GM23338 (cell line): Measurements from ENCODE around the gene SPTLC2. TPM values are rescaled to one million over a fixed set of nuclear protein-coding genes. Genes with fewer than 3 reads are reported as not detected.

Source experiments
- ATAC-seq: fragments of 200-7000 bp; cut with Tn5 transposase; 3 replicates; pipeline ENCODE4 v1.9.1; 2020
- DNase-seq: peaks from one replicate; pipeline ENCODE4 v3.0.0-alpha.2; 2015; ENCODE audit warnings: low spot score
- H2AFZ ChIP-seq: fragments of 200-600 bp; sonication (generic); 2 replicates; pipeline ENCODE4 v1.8.0; 2016; ENCODE audit warnings: antibody characterized with exemption, mild to moderate bottlenecking, moderate library complexity
- H3F3A ChIP-seq: fragments of 200-600 bp; sonication (generic); replicated peaks from 2 replicates; pipeline ENCODE4 v1.8.0; 2017; ENCODE audit warnings: antibody characterized with exemption, mixed run types, low read depth
- H3K27ac ChIP-seq: fragments of 200-600 bp; sonication (generic); 2 replicates; pipeline ENCODE4 v1.6.1; 2016; ENCODE audit warnings: low read depth
- H3K27me3 ChIP-seq: fragments of 200-600 bp; sonication (generic); 2 replicates; pipeline ENCODE4 v1.8.0; 2016; ENCODE audit warnings: mild to moderate bottlenecking, mixed run types, moderate library complexity; ENCODE audit not compliant: insufficient read depth
- H3K36me3 ChIP-seq: fragments of 200-600 bp; sonication (generic); 2 replicates; pipeline ENCODE4 v1.8.0; 2016; ENCODE audit warnings: mild to moderate bottlenecking; ENCODE audit not compliant: insufficient read depth
- H3K4me1 ChIP-seq: fragments of 200-600 bp; sonication (generic); 2 replicates; pipeline ENCODE4 v1.8.0; 2016; ENCODE audit warnings: mild to moderate bottlenecking, moderate library complexity; ENCODE audit not compliant: insufficient read depth
- H3K4me2 ChIP-seq: fragments of 200-600 bp; sonication (generic); 2 replicates; pipeline ENCODE4 v1.7.1; 2017; ENCODE audit warnings: mixed run types
- H3K4me3 ChIP-seq: fragments of 200-600 bp; sonication (generic); 2 replicates; pipeline ENCODE4 v1.6.1; 2016; ENCODE audit warnings: mixed run types
- H3K79me2 ChIP-seq: fragments of 200-600 bp; sonication (generic); replicated peaks from 2 replicates; pipeline ENCODE4 v1.8.0; 2017; ENCODE audit warnings: mild to moderate bottlenecking; ENCODE audit not compliant: insufficient read depth
- H3K9me2 ChIP-seq: fragments of 200-600 bp; sonication (generic); 2 replicates; pipeline ENCODE4 v1.8.0; 2017; ENCODE audit not compliant: insufficient read depth
- H4K20me1 ChIP-seq: fragments of 200-600 bp; sonication (generic); replicated peaks from 2 replicates; pipeline ENCODE4 v1.8.0; 2017; ENCODE audit warnings: mild to moderate bottlenecking; ENCODE audit not compliant: insufficient read depth
- H3K27ac Mint-ChIP-seq: 2 replicates; pipeline ENCODE4 v1.8.0; 2020; ENCODE audit warnings: inconsistent platforms, mild to moderate bottlenecking, moderate library complexity, mixed read lengths
- H3K27me3 Mint-ChIP-seq: 3 replicates; pipeline ENCODE4 v1.8.0; 2022; ENCODE audit warnings: low read depth, mild to moderate bottlenecking, moderate library complexity, mixed read lengths, inconsistent platforms; ENCODE audit not compliant: insufficient read depth, poor library complexity
- H3K36me3 Mint-ChIP-seq: 3 replicates; pipeline ENCODE4 v1.8.0; 2021; ENCODE audit warnings: low read depth, mild to moderate bottlenecking, inconsistent platforms, moderate library complexity, mixed read lengths
- H3K4me1 Mint-ChIP-seq: 3 replicates; pipeline ENCODE4 v1.8.0; 2020; ENCODE audit warnings: mild to moderate bottlenecking, inconsistent platforms, mixed read lengths
- H3K4me3 Mint-ChIP-seq: 3 replicates; pipeline ENCODE4 v1.8.0; 2021; ENCODE audit warnings: moderate library complexity, mild to moderate bottlenecking, inconsistent platforms, mixed read lengths
- H3K9me3 Mint-ChIP-seq: 3 replicates; pipeline ENCODE4 v1.8.0; 2020; ENCODE audit warnings: moderate library complexity, mild to moderate bottlenecking, inconsistent platforms, mixed read lengths
- CREB1 ChIP-seq: fragments of 250-450 bp; sonication (Bioruptor Pico); IDR thresholded peaks from 2 replicates; pipeline ENCODE4 v1.5.0; 2020; ENCODE audit warnings: low read depth, mild to moderate bottlenecking, moderate library complexity
- EZH2 ChIP-seq: fragments of 200-600 bp; sonication (generic); IDR thresholded peaks from one replicate; pipeline ENCODE4 v1.8.0; 2017; ENCODE audit warnings: antibody characterized with exemption, mild to moderate bottlenecking, low read depth; ENCODE audit not compliant: unreplicated experiment
- EZH2phosphoT487 ChIP-seq: fragments of 200-600 bp; sonication (generic); IDR thresholded peaks from one replicate; pipeline ENCODE4 v1.8.1; 2018; ENCODE audit warnings: antibody characterized with exemption; ENCODE audit not compliant: unreplicated experiment
- JUNB ChIP-seq: IDR thresholded peaks from one replicate; pipeline ENCODE4 v1.6.1; 2016; ENCODE audit warnings: antibody characterized with exemption; ENCODE audit not compliant: unreplicated experiment
- NANOG ChIP-seq: IDR thresholded peaks from 2 replicates; pipeline ENCODE4 v1.6.1; 2016; ENCODE audit warnings: antibody characterized with exemption, borderline replicate concordance
- POLR2AphosphoS5 ChIP-seq: IDR thresholded peaks from 2 replicates; pipeline ENCODE4 v1.6.1; 2016; ENCODE audit warnings: antibody characterized with exemption, low read depth
- STAT1 ChIP-seq: IDR thresholded peaks from one replicate; pipeline ENCODE4 v1.6.1; 2016; ENCODE audit warnings: antibody characterized with exemption; ENCODE audit not compliant: unreplicated experiment
- ZNF114 ChIP-seq: fragments of 250-450 bp; sonication (Bioruptor Pico); IDR thresholded peaks from 2 replicates; pipeline ENCODE4 v1.5.0; 2020; ENCODE audit warnings: mild to moderate bottlenecking, moderate library complexity
- ZNF331 ChIP-seq: fragments of 250-450 bp; sonication (Bioruptor Pico); IDR thresholded peaks from 2 replicates; pipeline ENCODE4 v1.5.0; 2020; ENCODE audit warnings: low read depth, mild to moderate bottlenecking, moderate library complexity
- polyA plus RNA-seq: library from polyadenylated mRNA; unstranded; fragments of >200 nt; fragmentation: Nextera tagmentation; extraction: Ambion mirVana; gene quantifications from 2 replicates; pipeline ENCODE4 v1.2.1, GENCODE V29; 2016
- total RNA-seq: library from RNA; depleted of rRNA; stranded (reverse); fragments of >200 nt; shearing (Covaris generic); gene quantifications from 2 replicates; pipeline ENCODE4 v1.2.3, GENCODE V29; 2014
- TF ChIP-seq, protein P1 (sequence below), 2 experiments: fragments of 200-600 bp in 1 of 2; sonication (generic) in 1 of 2; conservative IDR thresholded peaks; 2 replicates each; pipeline versions ENCODE4 v1.5.1 to v1.6.1; 2016 to 2017; ENCODE audit warnings: antibody characterized with exemption in 2 of 2, low read depth in 2 of 2, mild to moderate bottlenecking in 2 of 2, moderate library complexity in 1 of 2
- TF ChIP-seq, protein P2 (sequence below): fragments of 250-450 bp; sonication (Bioruptor Pico); IDR thresholded peaks from 2 replicates; pipeline ENCODE4 v1.5.0; 2020; ENCODE audit warnings: mild to moderate bottlenecking, moderate library complexity
- TF ChIP-seq, protein P3 (sequence below): IDR thresholded peaks from one replicate; pipeline ENCODE4 v1.6.1; 2018; ENCODE audit warnings: antibody characterized with exemption; ENCODE audit not compliant: unreplicated experiment
- TF ChIP-seq, protein P4 (sequence below): IDR thresholded peaks from 2 replicates; pipeline ENCODE4 v1.6.1; 2016; ENCODE audit warnings: antibody characterized with exemption

The SPTLC2 gene
- total and polyA plus RNA-seq, 2 experiments from 2014 or later, result 22.3 to 38.9 TPM

DNA sequence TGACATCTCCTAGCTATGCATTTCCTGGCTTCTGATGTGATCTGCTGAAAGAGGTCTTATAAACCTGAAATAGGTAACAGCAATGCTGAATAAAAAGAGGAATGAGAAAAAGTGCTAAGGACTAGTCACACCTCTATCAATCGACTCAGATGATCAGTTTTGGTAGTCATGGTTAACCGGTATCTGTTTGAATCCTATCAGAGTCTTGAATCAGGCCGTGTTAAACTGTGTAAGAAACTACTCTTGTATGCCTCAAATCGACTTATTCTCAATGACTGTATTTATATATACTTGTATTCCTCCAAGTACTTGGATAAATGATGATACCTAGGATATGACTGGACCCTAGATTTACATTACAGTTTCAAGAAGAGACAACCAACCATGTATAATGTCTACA, 107.1 kb downstream of the SPTLC2 start:
- Histone ChIP-seq H3K4me1 (no peaks in the 10 kb centered on the region), H3K27ac (no peak overlapping the region), H3K9me2 (no peaks in the 10 kb centered on the region), H3K79me2 (no peaks in the 10 kb centered on the region), H3K4me3 (no peak overlapping the region), H2AFZ (no peak overlapping the region), H3K27me3 (no peaks in the 10 kb centered on the region), H3F3A (no peaks in the 10 kb centered on the region), H4K20me1 (no peaks in the 10 kb centered on the region), H3K4me2 (no peak overlapping the region), H3K36me3 (peaks cover 11% of the 10 kb centered on the region; the same call in 1 of the 2 replicates)
- H3K4me1 Mint-ChIP-seq, result no peaks in the 10 kb centered on the region
- H3K27ac Mint-ChIP-seq, result no peak overlapping the region
- TF ChIP-seq, protein P1, sequence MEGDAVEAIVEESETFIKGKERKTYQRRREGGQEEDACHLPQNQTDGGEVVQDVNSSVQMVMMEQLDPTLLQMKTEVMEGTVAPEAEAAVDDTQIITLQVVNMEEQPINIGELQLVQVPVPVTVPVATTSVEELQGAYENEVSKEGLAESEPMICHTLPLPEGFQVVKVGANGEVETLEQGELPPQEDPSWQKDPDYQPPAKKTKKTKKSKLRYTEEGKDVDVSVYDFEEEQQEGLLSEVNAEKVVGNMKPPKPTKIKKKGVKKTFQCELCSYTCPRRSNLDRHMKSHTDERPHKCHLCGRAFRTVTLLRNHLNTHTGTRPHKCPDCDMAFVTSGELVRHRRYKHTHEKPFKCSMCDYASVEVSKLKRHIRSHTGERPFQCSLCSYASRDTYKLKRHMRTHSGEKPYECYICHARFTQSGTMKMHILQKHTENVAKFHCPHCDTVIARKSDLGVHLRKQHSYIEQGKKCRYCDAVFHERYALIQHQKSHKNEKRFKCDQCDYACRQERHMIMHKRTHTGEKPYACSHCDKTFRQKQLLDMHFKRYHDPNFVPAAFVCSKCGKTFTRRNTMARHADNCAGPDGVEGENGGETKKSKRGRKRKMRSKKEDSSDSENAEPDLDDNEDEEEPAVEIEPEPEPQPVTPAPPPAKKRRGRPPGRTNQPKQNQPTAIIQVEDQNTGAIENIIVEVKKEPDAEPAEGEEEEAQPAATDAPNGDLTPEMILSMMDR (conservative IDR thresholded peaks at IDR 0.05; ENCODE audit: low read depth in 2 of 2), result no peak
- TF ChIP-seq EZH2, result no peak
- TF ChIP-seq NANOG, result no peak
- TF ChIP-seq, protein P2, sequence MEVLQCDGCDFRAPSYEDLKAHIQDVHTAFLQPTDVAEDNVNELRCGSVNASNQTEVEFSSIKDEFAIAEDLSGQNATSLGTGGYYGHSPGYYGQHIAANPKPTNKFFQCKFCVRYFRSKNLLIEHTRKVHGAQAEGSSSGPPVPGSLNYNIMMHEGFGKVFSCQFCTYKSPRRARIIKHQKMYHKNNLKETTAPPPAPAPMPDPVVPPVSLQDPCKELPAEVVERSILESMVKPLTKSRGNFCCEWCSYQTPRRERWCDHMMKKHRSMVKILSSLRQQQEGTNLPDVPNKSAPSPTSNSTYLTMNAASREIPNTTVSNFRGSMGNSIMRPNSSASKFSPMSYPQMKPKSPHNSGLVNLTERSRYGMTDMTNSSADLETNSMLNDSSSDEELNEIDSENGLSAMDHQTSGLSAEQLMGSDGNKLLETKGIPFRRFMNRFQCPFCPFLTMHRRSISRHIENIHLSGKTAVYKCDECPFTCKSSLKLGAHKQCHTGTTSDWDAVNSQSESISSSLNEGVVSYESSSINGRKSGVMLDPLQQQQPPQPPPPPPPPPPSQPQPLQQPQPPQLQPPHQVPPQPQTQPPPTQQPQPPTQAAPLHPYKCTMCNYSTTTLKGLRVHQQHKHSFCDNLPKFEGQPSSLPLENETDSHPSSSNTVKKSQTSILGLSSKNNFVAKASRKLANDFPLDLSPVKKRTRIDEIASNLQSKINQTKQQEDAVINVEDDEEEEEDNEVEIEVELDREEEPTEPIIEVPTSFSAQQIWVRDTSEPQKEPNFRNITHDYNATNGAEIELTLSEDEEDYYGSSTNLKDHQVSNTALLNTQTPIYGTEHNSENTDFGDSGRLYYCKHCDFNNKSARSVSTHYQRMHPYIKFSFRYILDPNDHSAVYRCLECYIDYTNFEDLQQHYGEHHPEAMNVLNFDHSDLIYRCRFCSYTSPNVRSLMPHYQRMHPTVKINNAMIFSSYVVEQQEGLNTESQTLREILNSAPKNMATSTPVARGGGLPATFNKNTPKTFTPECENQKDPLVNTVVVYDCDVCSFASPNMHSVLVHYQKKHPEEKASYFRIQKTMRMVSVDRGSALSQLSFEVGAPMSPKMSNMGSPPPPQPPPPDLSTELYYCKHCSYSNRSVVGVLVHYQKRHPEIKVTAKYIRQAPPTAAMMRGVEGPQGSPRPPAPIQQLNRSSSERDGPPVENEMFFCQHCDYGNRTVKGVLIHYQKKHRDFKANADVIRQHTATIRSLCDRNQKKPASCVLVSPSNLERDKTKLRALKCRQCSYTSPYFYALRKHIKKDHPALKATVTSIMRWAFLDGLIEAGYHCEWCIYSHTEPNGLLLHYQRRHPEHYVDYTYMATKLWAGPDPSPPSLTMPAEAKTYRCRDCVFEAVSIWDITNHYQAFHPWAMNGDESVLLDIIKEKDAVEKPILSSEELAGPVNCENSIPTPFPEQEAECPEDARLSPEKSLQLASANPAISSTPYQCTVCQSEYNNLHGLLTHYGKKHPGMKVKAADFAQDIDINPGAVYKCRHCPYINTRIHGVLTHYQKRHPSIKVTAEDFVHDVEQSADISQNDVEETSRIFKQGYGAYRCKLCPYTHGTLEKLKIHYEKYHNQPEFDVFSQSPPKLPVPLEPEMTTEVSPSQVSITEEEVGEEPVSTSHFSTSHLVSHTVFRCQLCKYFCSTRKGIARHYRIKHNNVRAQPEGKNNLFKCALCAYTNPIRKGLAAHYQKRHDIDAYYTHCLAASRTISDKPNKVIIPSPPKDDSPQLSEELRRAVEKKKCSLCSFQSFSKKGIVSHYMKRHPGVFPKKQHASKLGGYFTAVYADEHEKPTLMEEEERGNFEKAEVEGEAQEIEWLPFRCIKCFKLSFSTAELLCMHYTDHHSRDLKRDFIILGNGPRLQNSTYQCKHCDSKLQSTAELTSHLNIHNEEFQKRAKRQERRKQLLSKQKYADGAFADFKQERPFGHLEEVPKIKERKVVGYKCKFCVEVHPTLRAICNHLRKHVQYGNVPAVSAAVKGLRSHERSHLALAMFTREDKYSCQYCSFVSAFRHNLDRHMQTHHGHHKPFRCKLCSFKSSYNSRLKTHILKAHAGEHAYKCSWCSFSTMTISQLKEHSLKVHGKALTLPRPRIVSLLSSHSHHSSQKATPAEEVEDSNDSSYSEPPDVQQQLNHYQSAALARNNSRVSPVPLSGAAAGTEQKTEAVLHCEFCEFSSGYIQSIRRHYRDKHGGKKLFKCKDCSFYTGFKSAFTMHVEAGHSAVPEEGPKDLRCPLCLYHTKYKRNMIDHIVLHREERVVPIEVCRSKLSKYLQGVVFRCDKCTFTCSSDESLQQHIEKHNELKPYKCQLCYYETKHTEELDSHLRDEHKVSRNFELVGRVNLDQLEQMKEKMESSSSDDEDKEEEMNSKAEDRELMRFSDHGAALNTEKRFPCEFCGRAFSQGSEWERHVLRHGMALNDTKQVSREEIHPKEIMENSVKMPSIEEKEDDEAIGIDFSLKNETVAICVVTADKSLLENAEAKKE (CRISPR knock-in tag), result no peak
- TF ChIP-seq CREB1 (CRISPR knock-in tag), result no peak
- TF ChIP-seq, protein P3, sequence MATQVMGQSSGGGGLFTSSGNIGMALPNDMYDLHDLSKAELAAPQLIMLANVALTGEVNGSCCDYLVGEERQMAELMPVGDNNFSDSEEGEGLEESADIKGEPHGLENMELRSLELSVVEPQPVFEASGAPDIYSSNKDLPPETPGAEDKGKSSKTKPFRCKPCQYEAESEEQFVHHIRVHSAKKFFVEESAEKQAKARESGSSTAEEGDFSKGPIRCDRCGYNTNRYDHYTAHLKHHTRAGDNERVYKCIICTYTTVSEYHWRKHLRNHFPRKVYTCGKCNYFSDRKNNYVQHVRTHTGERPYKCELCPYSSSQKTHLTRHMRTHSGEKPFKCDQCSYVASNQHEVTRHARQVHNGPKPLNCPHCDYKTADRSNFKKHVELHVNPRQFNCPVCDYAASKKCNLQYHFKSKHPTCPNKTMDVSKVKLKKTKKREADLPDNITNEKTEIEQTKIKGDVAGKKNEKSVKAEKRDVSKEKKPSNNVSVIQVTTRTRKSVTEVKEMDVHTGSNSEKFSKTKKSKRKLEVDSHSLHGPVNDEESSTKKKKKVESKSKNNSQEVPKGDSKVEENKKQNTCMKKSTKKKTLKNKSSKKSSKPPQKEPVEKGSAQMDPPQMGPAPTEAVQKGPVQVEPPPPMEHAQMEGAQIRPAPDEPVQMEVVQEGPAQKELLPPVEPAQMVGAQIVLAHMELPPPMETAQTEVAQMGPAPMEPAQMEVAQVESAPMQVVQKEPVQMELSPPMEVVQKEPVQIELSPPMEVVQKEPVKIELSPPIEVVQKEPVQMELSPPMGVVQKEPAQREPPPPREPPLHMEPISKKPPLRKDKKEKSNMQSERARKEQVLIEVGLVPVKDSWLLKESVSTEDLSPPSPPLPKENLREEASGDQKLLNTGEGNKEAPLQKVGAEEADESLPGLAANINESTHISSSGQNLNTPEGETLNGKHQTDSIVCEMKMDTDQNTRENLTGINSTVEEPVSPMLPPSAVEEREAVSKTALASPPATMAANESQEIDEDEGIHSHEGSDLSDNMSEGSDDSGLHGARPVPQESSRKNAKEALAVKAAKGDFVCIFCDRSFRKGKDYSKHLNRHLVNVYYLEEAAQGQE, result no peak
- TF ChIP-seq, protein P4, sequence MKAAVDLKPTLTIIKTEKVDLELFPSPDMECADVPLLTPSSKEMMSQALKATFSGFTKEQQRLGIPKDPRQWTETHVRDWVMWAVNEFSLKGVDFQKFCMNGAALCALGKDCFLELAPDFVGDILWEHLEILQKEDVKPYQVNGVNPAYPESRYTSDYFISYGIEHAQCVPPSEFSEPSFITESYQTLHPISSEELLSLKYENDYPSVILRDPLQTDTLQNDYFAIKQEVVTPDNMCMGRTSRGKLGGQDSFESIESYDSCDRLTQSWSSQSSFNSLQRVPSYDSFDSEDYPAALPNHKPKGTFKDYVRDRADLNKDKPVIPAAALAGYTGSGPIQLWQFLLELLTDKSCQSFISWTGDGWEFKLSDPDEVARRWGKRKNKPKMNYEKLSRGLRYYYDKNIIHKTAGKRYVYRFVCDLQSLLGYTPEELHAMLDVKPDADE, result no peak
- TF ChIP-seq EZH2phosphoT487, result no peak
- TF ChIP-seq JUNB, result no peak
- no peak for TF ChIP-seq ZNF114 (CRISPR knock-in tag)
- no peak for TF ChIP-seq POLR2AphosphoS5
- TF ChIP-seq ZNF331 (CRISPR knock-in tag), result no peak
- TF ChIP-seq STAT1, result no peak
- H3K9me3 Mint-ChIP-seq, result peaks cover 2% of the 10 kb centered on the region; the same call in 1 of the 3 replicates
- no peaks in the 10 kb centered on the region for H3K27me3 Mint-ChIP-seq
- peaks cover 16% of the 10 kb centered on the region; the same call in 2 of the 3 replicates for H3K36me3 Mint-ChIP-seq
- H3K4me3 Mint-ChIP-seq, result no peak overlapping the region
- ATAC-seq (no peak), DNase-seq (no peak)
